K562 (cell line): ENCODE data around the gene NBPF14. TPM values are rescaled to one million over a fixed set of nuclear protein-coding genes. Genes with fewer than 3 reads are reported as not detected.
"Not testable (repeated sequence)": the region's sequence is repeated elsewhere in the genome, so short reads cannot be mapped to it uniquely, and the experiment has no call there.

Experiments
- ARID2 ChIP-seq: fragments of 450-650 bp; IDR thresholded peaks from 2 replicates; pipeline ENCODE4 v1.6.1; 2017; ENCODE audit warnings: antibody characterized with exemption, mild to moderate bottlenecking
- RNF2 ChIP-seq: sonication (generic); IDR thresholded peaks from 2 replicates; pipeline ENCODE4 v1.6.1; 2016
- SIN3A ChIP-seq, 2 experiments: fragments of 150-350 bp in 1 of 2; IDR thresholded peaks; 2 replicates each; pipeline ENCODE4 v1.6.1; 2011 to 2016; ENCODE audit warnings: borderline replicate concordance in 2 of 2, low read depth in 2 of 2, low read length in 2 of 2, mild to moderate bottlenecking in 2 of 2, moderate library complexity in 2 of 2; ENCODE audit not compliant: control insufficient read depth in 1 of 2
- SPI1 ChIP-seq: IDR thresholded peaks from 2 replicates; pipeline ENCODE4 v1.6.1; 2011; ENCODE audit warnings: low read depth, low read length, control low read depth, borderline replicate concordance
- ZNF431 ChIP-seq: sonication (generic); formaldehyde crosslinking; IDR thresholded peaks from 2 replicates; pipeline ENCODE4 v1.8.0; 2022; ENCODE audit warnings: mild to moderate bottlenecking, missing genetic modification reagents
- ZNF436 ChIP-seq: fragments of 250-450, 450-650 bp; sonication (Bioruptor Pico); formaldehyde crosslinking; IDR thresholded peaks from 2 replicates; pipeline ENCODE4 v1.7.0; 2020; ENCODE audit warnings: mild to moderate bottlenecking
- polyA plus RNA-seq, 8 experiments: library from polyadenylated mRNA; depleted of rRNA in 4 of 8; stranded (reverse) in 5 of 8; unstranded in 3 of 8; fragments of >200 nt; fragmentation: Nextera tagmentation in 2 of 8; fragmentation: Illumina TruSeq in 1 of 8; extraction: Ambion mirVana in 2 of 8; extraction: Trizol in 1 of 8; gene quantifications; 2 replicates each; pipeline versions ENCODE4 v1.2.1 to v1.2.3, GENCODE V29; 2011 to 2014; ENCODE audit warnings: inconsistent platforms in 1 of 8, missing spikeins in 1 of 8
- total RNA-seq, 7 experiments: library from RNA; depleted of rRNA in 6 of 7; stranded (reverse); fragments of >200 nt in 6 of 7; fragmentation: Illumina TruSeq in 2 of 7; extraction: Trizol in 2 of 7; gene quantifications; 2 replicates each; pipeline versions ENCODE4 v1.2.1 to v1.2.3, GENCODE V29; 2011 to 2021; ENCODE audit warnings: low replicate concordance in 1 of 7
- TF ChIP-seq, protein P1 (sequence below): sonication (generic); formaldehyde crosslinking; IDR thresholded peaks from 2 replicates; pipeline ENCODE4 v1.8.1; 2023; ENCODE audit warnings: missing genetic modification reagents, mild to moderate bottlenecking, borderline replicate concordance
- TF ChIP-seq, protein P2 (sequence below), 2 experiments: fragments of 450-650 bp in 1 of 2; sonication (generic) in 1 of 2; formaldehyde crosslinking in 1 of 2; IDR thresholded peaks in 1 of 2; conservative IDR thresholded peaks in 1 of 2; 2 replicates each; pipeline versions ENCODE4 v1.6.1 to v1.8.1; 2016 to 2023; ENCODE audit warnings: mild to moderate bottlenecking in 2 of 2, moderate library complexity in 2 of 2, inconsistent platforms in 1 of 2, missing genetic modification reagents in 1 of 2
- TF ChIP-seq, protein P3 (sequence below), 2 experiments: fragments of 450-650 bp in 1 of 2; sonication (generic) in 1 of 2; formaldehyde crosslinking in 1 of 2; IDR thresholded peaks; 2 replicates each; pipeline versions ENCODE4 v1.7.1 to v1.9.0; 2016 to 2022; ENCODE audit warnings: inconsistent platforms in 1 of 2, mild to moderate bottlenecking in 1 of 2, missing genetic modification reagents in 1 of 2

NBPF14 gene
- total and polyA plus RNA-seq, 9 of the 15 experiments (the other 6 are each of a cell fraction or from before 2014, with no cell fraction given) = 0.99 to 10.6 (median 6.1) TPM

- TF ChIP-seq SPI1 (0 out of 2 replicates have a peak, but pooled peaks have one; percentile 25), RNF2 (peak; percentile 99), ZNF436 (peak; percentile 98), ARID2 (peak; percentile 57; the same call in 1 of the 2 replicates), SIN3A (IDR thresholded peaks at IDR 0.05; ENCODE audit: borderline replicate concordance in 2 of 2, control insufficient read depth in 1 of 2, low read depth in 2 of 2, low read length in 2 of 2) (peak; percentile 93 to 99), ZNF431 (CRISPR knock-in tag) (peak; percentile 80; the same call in 1 of the 2 replicates)
- TF ChIP-seq, protein P1, sequence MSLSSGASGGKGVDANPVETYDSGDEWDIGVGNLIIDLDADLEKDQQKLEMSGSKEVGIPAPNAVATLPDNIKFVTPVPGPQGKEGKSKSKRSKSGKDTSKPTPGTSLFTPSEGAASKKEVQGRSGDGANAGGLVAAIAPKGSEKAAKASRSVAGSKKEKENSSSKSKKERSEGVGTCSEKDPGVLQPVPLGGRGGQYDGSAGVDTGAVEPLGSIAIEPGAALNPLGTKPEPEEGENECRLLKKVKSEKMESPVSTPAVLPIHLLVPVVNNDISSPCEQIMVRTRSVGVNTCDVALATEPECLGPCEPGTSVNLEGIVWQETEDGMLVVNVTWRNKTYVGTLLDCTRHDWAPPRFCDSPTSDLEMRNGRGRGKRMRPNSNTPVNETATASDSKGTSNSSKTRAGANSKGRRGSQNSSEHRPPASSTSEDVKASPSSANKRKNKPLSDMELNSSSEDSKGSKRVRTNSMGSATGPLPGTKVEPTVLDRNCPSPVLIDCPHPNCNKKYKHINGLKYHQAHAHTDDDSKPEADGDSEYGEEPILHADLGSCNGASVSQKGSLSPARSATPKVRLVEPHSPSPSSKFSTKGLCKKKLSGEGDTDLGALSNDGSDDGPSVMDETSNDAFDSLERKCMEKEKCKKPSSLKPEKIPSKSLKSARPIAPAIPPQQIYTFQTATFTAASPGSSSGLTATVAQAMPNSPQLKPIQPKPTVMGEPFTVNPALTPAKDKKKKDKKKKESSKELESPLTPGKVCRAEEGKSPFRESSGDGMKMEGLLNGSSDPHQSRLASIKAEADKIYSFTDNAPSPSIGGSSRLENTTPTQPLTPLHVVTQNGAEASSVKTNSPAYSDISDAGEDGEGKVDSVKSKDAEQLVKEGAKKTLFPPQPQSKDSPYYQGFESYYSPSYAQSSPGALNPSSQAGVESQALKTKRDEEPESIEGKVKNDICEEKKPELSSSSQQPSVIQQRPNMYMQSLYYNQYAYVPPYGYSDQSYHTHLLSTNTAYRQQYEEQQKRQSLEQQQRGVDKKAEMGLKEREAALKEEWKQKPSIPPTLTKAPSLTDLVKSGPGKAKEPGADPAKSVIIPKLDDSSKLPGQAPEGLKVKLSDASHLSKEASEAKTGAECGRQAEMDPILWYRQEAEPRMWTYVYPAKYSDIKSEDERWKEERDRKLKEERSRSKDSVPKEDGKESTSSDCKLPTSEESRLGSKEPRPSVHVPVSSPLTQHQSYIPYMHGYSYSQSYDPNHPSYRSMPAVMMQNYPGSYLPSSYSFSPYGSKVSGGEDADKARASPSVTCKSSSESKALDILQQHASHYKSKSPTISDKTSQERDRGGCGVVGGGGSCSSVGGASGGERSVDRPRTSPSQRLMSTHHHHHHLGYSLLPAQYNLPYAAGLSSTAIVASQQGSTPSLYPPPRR = peak; percentile 99
- TF ChIP-seq, protein P2, sequence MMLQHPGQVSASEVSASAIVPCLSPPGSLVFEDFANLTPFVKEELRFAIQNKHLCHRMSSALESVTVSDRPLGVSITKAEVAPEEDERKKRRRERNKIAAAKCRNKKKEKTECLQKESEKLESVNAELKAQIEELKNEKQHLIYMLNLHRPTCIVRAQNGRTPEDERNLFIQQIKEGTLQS (IDR thresholded peaks at IDR 0.05) = not testable (repeated sequence)
- TF ChIP-seq, protein P2 (CRISPR knock-in tag; conservative IDR thresholded peaks at IDR 0.05) = peak; percentile 96
- TF ChIP-seq, protein P3, sequence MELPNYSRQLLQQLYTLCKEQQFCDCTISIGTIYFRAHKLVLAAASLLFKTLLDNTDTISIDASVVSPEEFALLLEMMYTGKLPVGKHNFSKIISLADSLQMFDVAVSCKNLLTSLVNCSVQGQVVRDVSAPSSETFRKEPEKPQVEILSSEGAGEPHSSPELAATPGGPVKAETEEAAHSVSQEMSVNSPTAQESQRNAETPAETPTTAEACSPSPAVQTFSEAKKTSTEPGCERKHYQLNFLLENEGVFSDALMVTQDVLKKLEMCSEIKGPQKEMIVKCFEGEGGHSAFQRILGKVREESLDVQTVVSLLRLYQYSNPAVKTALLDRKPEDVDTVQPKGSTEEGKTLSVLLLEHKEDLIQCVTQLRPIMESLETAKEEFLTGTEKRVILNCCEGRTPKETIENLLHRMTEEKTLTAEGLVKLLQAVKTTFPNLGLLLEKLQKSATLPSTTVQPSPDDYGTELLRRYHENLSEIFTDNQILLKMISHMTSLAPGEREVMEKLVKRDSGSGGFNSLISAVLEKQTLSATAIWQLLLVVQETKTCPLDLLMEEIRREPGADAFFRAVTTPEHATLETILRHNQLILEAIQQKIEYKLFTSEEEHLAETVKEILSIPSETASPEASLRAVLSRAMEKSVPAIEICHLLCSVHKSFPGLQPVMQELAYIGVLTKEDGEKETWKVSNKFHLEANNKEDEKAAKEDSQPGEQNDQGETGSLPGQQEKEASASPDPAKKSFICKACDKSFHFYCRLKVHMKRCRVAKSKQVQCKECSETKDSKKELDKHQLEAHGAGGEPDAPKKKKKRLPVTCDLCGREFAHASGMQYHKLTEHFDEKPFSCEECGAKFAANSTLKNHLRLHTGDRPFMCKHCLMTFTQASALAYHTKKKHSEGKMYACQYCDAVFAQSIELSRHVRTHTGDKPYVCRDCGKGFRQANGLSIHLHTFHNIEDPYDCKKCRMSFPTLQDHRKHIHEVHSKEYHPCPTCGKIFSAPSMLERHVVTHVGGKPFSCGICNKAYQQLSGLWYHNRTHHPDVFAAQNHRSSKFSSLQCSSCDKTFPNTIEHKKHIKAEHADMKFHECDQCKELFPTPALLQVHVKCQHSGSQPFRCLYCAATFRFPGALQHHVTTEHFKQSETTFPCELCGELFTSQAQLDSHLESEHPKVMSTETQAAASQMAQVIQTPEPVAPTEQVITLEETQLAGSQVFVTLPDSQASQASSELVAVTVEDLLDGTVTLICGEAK (IDR thresholded peaks at IDR 0.05) = peak; percentile 36; the same call in 1 of the 2 replicates
- TF ChIP-seq, protein P3 (CRISPR knock-in tag; IDR thresholded peaks at IDR 0.05) = not testable (repeated sequence)
Observed at GRCh38 chr1:148522561-148523204, 73.1 kb downstream of the NBPF14 start (continued).
